GM18858 (cell line): Measurements from ENCODE around the gene RERE.
"Not testable (repeated sequence)": the region's sequence is repeated elsewhere in the genome, so short reads cannot be mapped to it uniquely, and the experiment has no call there.

Experiments
- ATAC-seq: cut with Tn5 transposase; IDR thresholded peaks from one replicate; pipeline ENCODE4 v1.9.1; 2021; ENCODE audit not compliant: unreplicated experiment

Gene RERE

GRCh38 chr1:8844501-8845006, 27.1 kb upstream of the RERE start:
- ATAC-seq: no peak

- ATAC-seq: no peak
Observed at GRCh38 chr1:8841395-8841794, 24.0 kb upstream of the RERE start.

DNA sequence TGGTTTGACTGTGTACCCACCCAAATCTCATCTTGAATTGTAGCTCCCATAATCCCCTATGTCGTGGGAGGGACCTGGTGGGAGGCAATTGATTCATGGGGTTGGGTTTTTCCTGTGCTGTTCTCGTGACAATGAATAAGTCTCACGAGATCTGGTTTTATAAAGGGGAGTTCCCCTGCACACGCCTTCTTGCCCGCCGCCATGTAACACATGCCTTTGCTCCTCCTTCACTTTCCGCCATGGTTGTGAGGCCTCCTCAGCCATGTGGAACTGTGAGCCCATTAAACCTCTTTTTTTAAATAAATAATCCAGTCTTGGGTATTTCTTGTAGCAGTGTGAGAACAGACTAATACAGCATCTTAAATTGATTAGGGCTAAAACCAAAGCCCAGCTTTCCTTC, 22.6 kb upstream of the RERE start:
- no peak for ATAC-seq

DNA sequence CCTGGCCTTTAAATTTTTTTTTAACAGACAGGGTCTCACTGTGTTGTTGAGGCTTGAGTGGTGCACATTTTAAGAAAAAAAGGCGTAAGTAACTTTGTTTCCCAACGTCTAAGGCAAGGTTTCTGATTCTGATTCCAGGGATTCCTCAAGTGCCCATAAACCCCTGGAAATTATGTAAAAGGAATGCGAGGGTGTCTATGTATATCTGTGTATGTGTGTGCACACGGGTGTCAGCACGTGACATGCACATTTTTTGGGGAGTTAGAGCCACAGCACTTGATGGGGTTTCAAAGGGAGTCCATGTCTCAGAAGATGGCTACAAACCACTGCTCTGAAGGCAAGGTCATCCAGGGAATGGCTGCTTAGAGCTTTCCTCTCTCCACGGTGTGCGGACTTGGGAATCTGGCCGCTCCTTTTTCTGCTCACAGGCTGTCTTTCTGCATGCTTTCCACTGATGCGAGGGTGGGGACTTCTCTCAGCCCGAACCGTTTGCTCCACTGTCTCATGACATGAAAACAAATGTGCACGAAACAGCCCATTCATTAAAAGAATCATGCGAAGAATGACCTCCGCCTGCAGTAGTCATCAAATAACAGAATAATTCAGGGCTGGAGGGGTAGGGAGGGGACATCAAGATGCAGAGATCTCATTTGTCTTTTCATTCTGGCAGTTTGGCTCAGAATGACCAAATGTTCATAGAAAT, 18.7 kb upstream of the RERE start:
- ATAC-seq: no peak

DNA sequence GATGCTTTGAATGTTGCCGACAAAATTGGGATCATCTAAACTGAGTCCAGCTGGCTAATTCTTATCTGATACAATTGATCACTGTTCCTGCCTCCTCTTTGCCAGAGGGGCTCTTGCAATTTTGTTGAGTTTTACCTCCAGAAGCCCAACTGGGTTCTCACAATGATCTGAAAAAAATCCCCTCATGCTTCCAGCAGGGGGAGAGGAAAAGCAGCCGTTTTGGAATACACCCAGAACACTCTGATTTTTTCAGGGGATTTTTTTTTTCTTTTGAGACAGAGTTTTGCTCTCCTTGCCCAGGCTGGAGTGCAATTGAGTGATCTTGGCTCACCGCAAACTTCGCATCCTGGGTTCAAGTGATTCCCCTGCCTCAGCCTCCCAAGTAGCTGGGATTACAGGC, 13.9 kb upstream of the RERE start:
- ATAC-seq: no peak

DNA sequence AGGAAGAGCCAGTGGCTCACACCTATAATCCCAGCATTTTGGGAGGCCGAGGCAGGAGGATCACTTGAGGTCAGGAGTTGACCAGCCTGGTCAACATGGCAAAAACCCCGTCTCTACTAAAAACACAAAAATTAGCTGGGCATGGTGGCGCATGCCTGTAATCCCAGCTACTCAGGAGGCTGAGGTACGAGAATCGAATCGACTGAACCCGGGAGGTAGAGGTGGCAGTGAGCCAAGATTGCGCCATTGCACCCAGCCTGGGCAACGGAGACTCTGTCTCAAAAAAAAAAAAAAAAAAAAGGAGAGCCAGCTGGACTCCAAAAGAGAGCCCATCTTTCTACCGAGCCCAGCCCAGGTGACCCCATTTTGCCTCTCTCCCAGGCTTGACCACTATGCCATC, 13.3 kb upstream of the RERE start:
- not testable (repeated sequence) for ATAC-seq

DNA sequence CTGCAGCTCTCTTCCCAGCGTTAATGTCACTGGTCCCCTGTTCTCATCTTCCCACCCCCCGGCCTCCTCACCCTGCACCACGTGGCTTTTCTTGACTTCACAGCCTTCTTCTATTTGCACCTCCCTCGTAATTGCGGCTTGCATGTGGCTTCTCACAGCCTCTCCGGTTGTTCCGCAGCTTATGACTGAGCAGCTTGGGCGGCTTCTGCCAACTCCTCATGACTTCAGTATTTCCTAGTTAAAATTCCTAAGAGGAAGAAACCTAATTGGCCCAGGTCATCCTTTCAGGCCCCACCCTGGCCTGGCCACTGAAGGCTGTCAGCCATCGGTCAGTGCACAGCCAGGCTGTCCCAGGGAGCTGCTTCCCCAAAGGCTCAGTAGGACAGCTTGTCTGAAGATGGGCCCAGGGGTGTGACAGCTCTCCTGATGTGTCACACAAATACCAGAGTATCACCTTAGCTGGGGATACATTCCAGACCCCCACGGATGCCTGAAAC, 8.6 kb upstream of the RERE start:
- ATAC-seq: no peak

DNA sequence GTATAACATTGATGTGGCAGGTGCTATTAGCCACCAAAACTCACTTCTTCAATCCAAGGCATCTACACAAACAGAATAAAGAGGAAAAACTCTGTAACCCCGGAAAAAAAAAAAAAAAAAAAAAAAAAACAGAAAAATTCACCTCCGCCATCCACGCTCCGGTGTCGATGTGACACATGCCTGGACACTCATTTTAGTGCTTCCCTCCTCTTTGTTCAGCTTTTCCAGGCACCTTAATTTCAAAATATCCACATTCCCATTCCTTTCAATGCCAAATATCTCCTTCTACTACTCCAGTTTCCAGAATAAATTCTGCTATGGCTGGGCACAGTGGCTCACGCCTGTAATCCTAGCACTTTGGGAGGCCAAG, 5.8 kb upstream of the RERE start:
- ATAC-seq: no peak

DNA sequence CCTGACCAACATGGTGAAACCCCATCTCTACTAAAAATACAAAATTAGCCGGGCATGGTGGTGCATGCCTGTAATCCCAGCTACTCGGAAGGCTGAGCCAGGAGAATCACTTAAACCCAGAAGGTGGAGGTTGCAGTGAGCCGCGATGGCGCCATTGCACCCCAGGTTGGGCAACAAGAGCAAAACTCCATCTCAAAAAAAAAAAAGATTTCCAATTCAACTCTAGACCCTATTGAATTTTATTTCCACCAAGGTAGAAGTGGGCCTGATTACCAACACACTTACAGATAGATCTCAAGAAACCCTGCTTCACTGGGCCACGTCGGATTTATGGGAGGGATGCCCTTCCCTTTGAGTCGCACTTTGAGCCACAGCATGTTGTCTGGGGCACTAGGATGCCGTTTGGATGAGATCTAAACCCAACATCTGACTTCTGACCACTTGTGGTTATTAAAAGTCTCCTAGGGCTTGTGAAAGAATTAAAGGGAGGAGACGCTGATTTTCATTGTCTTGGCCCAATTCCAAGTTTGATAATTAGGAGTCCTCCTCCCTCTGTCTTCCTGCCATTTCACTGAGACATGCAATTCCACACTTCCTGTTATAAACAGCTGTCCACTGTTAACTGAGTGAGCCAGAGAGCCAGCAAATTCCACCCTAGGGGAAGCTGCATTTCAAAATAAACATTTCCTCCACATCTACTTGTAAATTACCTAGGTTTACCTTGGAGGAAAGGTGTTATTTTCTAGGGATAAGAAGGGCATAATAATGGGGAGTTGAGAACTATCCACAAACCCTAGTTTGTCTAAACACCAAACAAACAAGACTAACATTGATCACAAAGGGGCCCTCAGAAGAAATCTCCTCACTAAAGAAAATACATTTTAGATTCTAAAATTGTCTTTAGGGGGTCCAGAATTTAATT, 5.2 kb upstream of the RERE start:
- ATAC-seq: no peak

DNA sequence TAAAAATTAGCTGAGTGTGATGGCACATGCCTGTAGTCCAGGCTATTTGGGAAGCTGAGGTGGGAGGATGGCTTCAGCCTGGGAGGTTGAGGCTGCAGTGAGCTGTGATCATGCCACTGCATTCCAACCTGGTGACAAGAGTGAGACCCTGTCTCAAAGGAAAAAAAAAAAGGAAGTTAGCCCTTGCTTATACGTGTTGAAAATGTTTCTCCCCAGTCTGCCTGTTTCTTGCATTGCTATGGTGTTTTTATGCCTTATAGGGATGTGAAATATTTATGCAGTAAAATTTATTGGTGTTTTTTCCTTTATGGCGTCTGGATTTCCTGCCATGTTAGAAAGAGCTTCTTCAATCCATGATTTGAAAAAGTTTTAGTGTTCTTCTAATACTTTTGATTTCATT, 3.6 kb upstream of the RERE start:
- ATAC-seq: no peak

- ATAC-seq: not testable (repeated sequence)
Observed at GRCh38 chr1:8818789-8819188, 1.3 kb upstream of the RERE start.

DNA sequence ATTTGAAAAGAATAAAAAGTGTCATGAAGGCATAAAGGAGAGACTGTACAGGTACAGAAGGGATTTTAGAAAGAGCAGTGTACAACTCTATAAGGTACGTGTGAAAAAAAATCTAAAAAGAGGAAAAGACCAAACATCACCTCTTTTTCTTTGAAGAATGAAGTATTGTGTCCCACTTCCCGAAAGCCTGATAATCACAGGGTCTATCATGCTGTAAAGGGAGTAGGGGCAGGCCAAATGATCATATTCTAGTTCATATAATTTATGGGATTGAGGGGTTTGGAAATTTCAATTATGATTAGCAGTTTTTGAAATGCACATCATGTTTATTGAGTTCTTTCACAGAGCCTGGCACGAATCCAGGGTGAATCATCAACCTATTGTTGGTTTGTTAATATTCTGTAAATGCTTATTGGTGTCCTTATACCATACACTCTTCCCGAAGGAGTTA, 910 bp upstream of the RERE start:
- ATAC-seq: no peak

GRCh38 chr1:8816831-8817411, 519 bp downstream of the RERE start:
- peak; percentile 3 for ATAC-seq

- no peak for ATAC-seq
Observed at GRCh38 chr1:8816264-8816663, 1.2 kb downstream of the RERE start.

GRCh38 chr1:8815582-8816151, 1.8 kb downstream of the RERE start:
- ATAC-seq: no peak

DNA sequence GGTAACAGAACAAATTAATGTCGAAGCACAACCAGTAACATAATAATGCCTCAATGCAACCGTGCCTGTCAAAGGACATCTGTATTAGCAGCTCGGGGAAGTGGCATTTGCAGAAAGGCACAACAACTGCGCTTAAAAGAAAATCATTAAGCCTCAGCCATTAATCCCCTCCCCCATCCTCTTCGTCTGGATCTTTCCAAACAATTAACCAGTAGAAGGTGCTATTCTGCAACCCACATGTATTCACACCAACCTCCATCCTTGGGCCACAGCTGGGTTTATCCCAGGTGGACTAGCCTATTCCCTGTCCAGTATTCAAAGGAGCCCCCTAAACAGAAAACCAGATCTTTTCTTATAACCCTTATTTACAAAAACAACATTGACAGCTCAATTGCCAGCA, 2.6 kb downstream of the RERE start:
- no peak for ATAC-seq

- ATAC-seq: no peak
Observed at GRCh38 chr1:8813991-8814390, 3.4 kb downstream of the RERE start.

GRCh38 chr1:8813016-8813763, 4.2 kb downstream of the RERE start:
- ATAC-seq: no peak

- ATAC-seq: no peak
Observed at GRCh38 chr1:8812081-8812480, 5.4 kb downstream of the RERE start.

DNA sequence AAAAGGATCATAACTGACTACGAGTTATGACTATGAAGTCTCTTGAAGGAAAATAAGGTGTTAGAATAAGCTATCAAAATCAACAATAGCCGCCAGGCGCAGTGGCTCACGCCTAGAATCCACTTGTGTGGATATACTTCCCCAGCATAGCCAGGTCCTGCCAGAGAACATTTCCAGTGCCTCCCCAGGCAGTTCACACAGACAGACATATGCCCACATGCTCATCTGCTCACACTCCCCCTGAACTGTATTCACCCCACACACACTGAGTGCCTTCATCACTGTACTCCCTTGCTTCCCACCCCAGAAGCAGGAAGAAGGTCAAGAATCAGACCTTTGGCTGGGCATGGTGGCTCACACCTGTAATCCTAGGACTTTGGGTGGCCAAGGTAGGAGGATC, 6.5 kb downstream of the RERE start:
- ATAC-seq: no peak

DNA sequence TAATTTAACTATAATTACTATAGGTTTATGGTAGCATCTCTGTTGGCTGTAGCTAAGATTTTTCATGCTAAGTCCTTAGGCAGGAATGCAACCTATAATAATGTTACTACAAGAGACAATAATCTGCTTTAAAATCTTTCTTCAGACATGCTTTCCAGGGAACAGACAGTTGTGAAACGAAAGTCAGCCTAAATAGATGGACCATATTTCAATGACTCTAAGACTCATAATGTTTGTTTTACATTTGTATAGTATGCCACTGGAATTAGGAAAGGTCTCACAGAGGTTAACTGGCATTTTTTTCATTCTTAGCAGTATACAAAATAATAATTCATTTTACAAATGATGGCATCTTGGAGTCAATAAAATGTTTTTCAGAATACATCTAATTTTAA, 8.1 kb downstream of the RERE start:
- ATAC-seq: no peak
